Activated naive CD8-positive, alpha-beta T cell treated with anti-CD3 and anti-CD28 coated beads, Interleukin-2, amount 50 U/mL, for 16 hours (primary cell): ENCODE measurements around the gene NOTO.
A peak's percentile ranks its signal among the peaks of the same experiment; 100 is the strongest.
"Not testable (repeated sequence)": the region's sequence is repeated elsewhere in the genome, so short reads cannot be mapped to it uniquely, and the experiment has no call there.

Source experiments
- DNase-seq: peaks from one replicate; pipeline ENCODE4 v3.0.0-alpha.2; 2020; ENCODE audit warnings: low read depth, low spot score

The NOTO gene

DNA sequence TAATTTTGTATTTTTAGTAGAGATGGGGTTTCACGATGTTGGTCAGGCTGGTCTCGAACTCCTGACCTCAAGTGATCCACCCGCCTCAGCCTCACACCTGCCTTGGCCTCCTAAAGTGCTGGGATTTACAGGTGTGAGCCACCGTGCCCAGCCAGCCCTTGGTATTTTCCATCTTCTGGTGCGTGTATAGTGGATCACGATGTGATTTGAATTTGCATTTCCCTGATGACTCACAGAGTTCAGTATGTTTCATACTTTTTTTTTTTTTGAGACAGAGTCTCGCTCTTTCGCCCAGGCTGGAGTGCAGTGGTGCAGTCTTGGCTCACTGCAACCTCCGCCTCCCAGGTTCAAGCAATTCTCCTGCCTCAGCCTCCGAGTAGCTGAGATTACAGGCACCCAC, 2.1 kb upstream of the NOTO start:
- not testable (repeated sequence) for DNase-seq

DNA sequence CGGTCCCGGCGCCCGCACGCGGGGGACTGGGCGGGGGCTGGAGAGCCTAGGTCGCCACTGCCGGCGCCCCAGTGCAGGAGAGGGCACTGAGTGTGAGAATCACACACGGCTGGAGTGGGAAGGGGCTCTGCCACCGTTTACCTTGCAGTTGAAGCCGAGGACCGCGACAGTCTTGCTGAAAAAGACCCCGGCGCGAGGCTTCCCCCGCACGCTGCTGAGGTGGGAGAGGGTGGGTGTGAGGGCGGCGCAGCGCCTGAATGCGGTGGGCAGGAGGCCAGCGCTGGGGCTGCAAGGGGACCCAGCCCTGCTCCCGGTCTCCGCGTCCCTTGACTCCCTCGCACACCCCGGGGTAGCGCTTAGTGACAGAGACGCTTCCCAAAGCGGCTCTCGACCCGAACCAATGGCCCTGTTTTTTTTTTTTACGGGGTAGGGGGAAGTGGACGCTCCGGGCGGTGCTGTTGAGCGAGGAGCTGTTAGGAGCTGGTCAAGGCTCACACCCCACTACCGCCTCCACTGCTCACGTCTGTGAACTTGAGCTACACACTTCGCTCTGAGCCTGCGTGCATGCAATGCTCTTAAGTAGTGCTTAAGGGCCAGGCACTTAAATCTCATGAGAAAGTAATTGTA, 794 bp downstream of the NOTO start:
- DNase-seq = no peak

DNA sequence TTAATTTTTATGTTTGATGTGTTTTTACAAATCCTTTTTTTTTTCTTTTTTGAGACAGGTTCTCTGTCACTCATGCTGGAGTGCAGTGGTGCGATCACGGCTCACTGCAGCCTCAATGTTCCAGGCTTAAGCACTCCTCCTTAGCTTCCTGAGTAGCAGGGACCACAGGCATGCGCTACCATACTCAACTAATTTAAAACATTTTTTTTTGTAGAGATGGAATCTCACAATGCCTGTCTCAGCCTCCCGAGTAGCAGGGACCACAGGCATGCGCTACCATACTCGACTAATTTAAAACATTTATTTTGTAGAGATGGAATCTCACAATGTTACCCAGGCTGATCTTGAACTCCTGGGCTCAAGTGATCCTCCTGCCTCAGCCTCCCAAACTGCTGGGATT, 3.2 kb downstream of the NOTO start:
- DNase-seq = no peak

DNA sequence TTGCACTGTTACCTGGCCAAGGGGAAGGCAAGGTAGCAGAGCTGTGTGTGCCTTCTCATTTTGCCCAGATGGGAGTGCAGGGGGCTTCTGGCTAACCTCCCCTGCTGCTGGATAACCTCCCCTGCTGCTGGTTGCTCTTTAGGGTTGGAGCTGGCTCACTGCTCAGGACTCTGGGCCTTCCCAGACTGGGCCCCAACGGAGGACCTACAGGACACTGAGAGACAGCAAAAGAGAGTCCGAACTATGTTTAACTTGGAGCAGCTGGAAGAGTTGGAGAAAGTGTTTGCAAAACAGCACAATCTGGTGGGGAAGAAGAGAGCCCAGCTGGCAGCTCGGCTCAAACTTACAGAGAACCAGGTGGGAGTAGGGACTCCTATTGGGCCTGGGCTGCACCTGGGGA, 5.9 kb downstream of the NOTO start:
- no peak for DNase-seq

DNA sequence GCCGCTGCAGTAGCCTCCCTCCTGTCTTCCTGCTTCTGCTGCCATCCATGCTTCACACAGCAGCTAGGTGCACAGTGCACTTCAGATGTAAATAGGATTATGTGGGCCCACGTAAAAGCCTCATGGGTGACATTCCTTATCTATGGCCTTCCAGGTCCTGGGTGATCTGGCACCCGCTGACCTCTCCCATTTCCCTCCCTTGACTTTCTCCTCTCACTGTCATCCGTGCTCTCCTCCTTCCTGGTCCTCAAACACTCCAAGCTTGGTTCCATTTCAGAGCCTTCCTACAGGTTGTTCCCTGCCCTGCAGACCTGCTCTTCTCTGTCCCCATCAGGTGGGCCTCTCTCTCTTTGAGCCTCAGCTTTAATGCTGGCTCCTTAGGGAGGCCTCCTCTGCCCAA, 7.6 kb downstream of the NOTO start:
- no peak for DNase-seq

DNA sequence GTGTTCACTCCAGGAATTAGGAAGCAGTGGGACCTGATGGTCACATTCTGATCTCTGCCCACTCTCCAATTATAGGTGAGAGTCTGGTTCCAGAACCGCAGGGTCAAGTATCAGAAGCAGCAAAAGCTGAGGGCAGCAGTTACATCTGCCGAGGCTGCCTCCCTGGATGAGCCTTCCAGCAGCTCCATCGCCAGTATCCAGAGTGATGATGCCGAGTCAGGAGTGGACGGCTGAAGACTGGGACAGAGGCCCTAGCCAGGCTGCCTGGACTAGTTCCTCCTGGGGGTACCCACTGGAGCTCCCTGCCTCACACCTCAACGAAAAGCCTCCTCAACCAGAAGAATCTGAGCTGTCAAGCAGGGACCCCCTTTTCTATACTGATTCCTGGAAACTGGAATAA, 8.3 kb downstream of the NOTO start:
- DNase-seq = no peak

DNA sequence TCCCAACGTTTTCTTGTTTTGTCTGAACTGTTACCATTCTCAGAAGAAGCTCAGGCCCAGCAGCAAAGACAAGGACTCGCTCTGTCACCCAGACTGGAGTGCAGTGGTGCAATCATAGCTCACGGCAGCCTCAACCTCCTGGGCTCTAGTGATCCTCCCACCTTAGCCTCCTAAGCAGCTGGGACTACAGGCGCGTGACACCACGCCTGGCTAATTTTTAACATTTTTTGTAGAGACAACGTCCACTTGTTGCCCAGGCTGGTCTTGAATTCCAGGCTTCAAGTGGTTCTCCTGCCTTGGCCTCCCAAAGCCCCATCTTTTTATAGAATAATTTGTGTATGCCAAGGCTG, 9.7 kb downstream of the NOTO start:
- no peak for DNase-seq

DNA sequence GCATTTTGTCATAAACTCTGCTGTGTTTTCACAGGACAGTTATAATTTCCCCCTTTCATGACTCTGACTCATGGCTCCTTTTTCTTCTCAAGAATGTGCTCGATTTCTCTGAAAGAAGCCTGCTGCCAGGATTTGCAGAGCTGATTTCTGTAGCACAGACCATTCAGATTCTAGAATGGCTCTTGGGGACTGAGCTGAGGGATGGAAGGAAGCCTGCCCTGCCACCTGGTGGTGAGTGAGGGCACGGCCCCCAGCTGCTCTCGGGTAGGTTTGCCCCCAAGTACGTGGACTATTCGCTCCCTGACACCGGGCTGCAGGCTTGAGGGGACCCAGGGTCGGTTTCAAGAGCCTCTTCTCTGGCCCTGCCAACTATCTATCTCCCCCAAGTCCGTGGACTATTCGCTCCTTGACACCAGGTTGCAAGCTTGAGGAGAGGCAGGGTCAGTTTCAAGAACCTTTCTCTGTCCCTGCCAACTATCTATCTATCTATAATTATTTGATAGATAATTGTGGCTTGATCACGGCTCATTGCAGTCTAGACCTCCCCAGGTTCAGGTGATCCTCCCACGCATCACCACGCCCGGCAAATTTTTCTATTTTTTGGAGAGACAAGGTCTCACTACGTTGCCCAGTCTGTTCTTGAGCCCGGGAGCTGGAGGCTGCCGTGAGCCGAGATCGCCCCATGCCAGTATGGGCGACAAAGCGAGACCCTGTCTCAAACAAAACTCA, 10.2 kb downstream of the NOTO start:
- DNase-seq = peak; percentile 56

DNA sequence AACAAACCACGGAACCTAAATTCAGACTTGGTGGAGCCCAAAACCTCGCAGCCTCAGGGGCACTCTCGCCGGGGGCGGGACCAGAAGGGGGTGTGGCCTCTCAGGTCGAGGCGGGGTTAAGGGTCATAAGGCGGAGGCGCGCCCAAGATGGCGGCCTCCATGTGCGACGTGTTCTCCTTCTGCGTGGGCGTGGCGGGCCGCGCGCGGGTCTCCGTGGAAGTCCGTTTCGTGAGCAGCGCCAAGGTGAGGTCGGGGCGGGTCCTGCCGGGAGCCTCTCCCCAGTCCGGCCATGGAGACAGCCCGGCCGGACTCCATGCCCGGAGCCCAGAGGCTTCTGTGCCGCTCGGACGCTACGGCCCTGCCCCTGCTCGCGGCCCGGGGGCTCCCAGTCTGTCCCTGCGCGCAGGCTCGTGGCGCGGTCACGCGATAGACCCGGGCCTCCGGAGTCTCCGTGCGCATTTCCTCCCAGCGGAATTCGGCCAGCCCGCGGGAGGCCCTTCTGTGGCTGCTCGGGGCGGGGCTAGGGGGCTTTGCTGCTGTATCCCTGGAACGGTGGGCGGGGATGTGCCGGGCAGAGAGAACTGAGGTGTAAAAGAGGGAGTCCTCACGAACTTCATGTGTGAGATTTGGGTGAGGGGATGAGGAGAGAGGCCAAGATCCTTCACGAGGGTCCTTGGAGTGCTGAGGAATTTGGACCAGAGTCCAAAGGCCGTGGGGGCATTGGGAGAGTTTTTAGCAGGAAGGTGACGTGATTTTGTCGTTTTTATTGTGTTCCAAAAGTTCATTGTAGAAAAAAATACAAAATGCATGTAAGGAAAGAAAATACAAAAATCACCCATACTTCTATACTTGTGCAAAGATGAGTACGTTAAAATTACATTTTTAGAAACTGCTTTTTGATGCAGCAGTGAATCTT, 12.0 kb downstream of the NOTO start, which contains the start of gene SMYD5:
Gene SMYD5, plus strand, starts transcription at position 126 of the 916 bp plus-strand sequence. Its CDS starts 22 bp downstream, at position 148.
- peak; percentile 90 for DNase-seq

DNA sequence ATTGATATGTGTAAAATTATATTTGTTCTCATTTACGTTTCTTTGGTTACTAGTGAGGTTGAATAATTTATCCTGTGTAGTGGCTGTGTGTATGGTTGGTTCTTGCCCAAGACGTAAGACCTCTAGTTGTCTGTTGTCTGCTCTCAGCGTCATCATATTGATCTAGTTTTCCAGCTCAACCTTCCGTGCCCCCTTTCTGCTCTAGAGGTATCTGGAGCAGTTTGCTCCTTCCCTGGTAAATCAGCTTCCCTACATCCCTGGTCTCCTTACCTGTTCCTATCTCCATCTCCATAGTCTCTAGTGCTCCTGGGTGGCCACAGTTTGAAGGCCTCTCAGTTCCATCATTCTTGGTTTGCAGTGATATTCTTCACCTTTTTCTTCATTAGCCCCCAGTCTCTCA, 12.9 kb downstream of the NOTO start:
- no peak for DNase-seq

DNA sequence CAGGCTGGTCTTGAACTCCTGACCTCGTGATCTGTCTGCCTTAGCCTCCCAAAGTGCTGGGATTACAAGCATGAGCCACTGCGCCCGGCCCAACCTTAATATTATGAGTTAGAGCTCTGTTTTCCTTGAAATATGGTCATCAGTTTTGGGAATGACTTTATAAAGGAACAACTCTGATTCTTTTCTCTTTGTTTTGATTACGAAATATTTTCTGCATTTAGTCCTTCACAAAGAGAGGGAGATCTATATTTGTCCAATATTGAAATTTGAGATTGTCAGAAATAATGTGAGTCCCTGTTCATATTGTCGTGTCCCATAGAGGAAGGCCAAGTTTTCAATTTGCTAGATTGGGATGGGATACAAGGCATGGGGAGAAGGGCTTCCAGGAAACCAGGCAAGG, 14.8 kb downstream of the NOTO start:
- no peak for DNase-seq

DNA sequence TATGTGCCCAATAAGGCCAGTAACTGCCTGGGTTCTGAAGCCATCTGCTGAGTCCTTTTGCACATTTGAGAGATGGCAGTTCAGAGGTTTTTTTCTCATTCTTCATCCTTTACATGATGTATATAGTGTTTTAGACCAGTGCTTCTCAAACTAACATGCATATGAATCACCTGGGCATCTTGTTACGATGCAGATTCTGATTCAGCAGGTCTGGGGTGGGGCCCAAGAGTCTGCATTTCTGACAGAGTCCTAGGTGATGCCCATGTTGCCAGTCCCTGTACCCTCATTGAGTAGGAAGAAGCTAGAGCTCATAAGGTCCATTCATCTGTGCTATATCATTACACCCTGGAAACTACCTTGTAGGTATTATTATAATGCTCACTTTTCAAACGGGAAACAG, 15.5 kb downstream of the NOTO start:
- DNase-seq = no peak

DNA sequence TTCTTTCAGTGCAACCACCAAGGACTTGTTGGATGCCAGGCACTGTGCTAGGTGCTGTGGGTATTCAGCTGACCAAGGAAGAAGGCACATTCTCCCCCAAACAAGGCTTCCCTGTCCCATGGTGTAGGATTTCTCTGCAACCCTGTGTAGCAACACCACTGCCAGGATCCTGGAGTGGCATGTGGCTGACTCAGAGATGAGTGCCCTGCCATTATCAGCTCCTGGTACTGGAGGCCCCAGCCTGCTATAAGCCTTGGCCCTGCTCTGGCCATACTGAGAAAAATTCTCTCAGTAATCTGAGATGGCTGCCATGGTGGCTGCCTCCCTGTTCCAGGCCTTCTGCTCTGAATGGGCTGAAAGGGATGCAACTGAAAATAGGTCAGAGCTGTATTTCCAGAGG, 15.9 kb downstream of the NOTO start:
- no peak for DNase-seq

DNA sequence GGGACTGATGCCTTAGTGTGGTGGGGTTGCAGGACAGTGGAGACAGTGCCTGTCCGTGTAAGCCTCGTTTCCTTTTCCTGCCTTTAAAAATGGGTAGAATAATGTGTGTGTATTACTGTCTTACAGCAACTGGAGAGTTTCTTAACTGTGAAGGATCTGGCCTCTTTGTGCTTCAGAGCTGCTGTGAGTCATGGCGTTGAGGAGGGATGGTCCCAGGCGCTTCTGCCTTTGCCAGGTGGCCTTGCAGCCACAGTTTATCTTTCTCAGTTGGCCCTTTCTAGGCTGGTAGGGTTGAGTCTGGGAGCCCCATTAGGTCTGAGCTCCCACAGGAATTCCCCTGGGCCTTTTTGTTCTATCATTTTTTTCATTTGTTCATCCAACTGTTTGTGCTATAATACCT, 21.4 kb downstream of the NOTO start:
- no peak for DNase-seq

DNA sequence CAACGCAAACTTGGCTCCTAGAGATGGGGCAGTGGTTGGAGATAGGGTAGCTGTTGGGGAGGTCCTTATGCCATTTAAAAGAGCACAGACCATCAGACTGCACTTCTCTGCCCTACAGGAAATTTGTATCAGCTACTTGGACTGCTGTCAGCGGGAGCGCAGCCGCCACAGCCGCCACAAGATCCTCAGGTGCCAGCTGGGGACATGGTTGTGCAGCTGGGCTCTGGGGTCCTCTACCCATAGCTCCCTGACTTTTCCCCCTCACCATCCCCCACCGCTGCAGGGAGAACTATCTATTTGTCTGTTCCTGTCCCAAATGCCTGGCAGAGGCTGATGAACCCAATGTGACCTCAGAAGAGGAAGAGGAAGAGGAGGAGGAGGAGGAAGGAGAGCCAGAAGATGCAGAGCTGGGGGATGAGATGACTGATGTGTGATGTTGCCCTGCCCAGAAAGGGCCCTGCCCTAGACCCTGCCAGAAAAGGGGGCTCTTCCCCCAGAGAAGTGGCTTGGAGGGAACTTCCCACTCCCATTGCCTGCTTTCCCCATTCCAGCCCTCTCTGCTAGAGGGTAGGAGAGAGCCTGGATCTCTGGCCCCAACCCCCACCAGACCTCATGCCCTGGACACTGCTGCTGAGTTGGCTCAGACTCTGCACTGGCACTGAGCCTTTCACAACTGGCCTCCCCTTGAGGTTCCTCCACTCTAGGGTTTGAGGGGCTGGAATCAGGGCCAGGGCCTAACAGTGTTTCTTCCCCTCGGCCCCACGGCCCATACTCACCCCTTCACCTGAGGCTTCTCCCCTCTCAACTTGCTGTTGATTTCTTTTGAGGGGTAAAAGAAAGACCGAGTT, 23.4 kb downstream of the NOTO start:
- no peak for DNase-seq

DNA sequence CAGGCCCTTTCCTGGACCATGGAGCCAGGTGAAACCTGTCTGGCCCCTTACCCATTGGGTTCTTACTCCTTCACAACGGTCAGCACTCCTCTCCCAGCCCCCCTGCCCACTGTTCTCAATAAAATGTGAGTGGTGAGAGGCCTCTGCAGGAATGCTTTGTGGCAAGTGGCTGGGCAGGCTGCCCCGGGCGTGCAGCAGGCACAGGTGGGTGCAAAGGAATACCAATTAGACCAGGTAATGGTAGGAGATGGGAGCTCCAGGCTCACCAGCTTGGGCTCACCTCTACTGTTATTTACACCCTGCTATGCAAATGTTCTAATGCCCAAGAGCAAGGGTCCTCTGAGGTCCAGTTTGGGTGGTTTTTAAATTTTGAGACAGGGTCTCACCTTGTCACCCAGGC, 24.7 kb downstream of the NOTO start:
- no peak for DNase-seq

DNA sequence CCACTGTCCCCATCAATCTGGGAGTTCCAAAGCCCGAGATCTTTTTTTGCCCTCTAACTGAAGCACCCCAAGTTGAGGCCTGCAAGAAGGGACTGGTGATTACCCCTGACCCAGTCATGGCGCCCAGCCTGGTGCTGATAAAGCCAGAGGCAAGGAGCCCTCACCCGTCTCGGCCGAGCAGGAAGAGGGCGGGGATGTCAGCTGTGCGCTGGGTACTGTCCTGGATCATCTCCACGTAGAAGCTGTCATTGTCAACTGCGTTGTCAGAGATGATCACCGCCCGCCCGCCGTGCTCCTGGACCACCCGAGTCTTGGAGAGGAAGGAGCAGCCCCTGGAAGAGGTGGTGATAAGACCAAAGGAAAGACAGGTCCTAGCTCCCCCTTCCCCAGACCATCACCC, 26.3 kb downstream of the NOTO start:
- DNase-seq = no peak

DNA sequence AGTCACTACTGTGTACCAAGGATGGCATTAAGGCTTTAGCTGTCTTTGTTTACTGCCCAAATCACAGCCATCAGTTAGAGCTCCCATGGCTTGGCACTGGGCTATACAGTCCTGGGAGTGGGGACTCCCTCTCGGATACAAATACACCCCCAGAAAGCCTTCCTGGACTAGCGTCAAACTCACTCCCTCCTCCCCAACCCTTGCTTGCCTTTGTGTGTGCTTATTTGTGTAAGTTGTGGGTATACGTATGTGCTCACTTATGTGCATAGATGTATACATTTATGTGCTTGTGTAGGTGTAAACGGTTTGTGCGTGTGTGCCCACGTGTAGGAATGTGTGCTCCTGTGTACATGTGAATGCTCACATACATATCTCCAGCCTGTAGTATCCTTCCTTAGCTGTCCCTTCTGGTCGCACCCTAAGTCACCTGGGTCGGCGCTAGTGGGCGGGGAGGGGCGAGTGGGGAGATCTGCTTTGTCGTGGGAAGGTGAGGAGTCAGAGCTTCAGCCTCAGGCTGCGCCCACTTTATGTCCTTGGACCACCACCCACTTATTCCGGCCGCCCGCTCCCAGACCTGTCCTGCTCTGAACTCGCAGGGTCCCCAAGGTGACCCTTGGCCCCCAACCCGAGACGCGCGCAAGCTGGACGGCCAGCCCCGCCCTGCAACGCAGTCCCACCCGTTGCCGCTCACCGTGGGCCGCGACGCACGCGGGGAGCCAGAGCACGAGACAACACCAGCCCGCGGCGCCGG, 30.2 kb downstream of the NOTO start:
- DNase-seq = no peak

DNA sequence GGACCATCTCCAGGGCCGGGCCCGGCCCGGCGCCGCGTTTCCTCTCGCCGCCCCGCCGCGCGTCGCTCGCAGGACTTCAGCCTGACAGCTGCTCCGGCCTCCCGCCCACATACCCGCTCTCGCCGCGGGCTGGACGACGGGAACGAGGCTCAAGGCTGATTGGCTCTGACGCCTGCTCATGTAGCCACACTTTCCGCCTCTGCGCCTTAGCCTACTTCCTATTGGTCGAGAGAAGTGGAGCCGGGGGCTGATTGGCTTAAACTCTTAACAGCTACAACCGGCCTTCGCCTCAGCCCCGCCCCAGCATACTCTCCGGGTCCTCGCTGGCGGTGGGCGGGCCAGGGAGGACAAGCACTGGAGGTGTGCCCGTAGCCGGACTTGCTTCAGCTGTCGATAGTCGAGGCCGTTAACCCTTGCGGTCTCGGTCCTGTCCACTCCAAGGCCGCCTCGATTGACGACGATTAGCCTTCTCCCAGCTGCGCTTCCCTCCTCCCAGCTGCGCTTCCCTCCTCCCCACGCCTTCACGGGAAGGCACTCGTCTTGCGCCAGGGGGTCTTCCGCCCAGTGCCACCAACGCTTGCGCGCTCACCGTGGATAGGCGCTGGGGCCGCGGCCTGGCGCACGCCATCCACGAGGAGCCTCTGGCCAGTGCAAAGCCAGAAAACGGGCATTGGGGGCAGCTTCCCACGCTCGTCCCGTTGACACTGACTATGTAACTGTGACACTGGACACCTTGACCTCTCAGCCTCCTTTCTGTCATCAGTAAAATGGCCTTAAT, 31.0 kb downstream of the NOTO start, which contains the start of gene PRADC1:
Gene PRADC1, minus strand, starts transcription at position 86 of the 778 bp plus-strand sequence. Its CDS starts 79 bp downstream, at position 7.
- DNase-seq = peak; percentile 80
